Activated CD4-positive, alpha-beta T cell treated with anti-CD3 and anti-CD28 coated beads, Interleukin-2, Interleukin-6, amounts not matched to agents 100 ng/mL and 50 ng/mL, durations not matched to agents 16 hours and 8 hours (primary cell): Measurements from ENCODE around the gene GGA2.
"Not testable (repeated sequence)": the region's sequence is repeated elsewhere in the genome, so short reads cannot be mapped to it uniquely, and the experiment has no call there.

ENCODE experiments used
- DNase-seq: peaks from one replicate; pipeline ENCODE4 v3.0.0-alpha.2; 2020

The GGA2 gene

DNA sequence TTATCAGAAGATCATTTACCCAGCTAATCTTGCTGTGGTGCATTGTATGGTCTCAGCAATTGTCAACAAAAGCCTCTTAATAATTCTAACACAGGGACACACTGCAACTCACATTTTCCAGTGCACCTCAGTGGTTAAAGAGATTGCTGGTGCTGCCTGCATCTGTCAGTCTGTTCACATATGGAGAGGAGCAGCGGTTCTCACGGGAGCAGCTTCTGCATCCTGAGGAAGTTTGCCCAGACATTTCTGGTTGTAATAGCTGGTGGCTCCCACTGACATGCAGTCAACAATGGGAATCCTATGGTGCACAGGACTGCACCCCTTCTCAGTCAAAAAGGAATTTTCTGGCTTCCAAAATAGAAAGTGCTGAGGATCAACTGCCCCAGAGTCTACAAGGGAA, 7.8 kb downstream of the GGA2 start:
- no peak for DNase-seq

DNA sequence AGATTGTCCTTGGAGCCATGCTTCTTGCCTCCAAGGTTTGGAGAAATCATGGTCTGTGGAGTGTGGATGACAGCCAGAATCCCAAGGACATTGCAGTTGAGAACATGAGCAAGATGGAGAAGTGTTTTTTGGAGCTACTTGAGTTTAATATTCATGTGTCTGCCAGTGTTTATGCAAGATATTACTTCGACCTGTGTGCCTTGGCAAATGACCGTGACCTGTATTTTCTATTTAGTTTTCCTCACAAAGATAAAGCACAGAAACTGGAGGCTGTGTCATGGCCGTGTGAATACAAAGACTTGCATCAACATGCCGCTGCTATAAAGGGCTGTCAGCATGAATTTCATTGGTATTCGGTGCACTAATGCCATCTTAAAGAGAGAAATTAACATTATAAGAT, 9.0 kb downstream of the GGA2 start:
- DNase-seq: no peak

DNA sequence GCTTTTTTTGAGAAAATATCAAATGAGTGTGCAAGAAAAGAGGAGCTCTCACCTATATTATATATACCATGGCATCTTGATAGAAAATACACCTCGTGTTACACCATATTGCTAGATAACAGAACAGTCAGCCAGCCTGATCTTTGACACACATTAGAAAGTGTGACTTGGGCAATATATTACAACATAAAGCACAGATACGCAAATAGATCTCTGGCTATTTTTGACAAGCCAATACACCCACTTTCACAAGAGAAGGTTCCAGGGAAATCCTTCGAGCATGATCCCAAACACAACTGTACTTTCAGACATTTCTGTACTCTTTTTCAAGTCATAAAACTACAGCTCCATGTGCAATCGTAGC, 9.4 kb downstream of the GGA2 start:
- no peak for DNase-seq

DNA sequence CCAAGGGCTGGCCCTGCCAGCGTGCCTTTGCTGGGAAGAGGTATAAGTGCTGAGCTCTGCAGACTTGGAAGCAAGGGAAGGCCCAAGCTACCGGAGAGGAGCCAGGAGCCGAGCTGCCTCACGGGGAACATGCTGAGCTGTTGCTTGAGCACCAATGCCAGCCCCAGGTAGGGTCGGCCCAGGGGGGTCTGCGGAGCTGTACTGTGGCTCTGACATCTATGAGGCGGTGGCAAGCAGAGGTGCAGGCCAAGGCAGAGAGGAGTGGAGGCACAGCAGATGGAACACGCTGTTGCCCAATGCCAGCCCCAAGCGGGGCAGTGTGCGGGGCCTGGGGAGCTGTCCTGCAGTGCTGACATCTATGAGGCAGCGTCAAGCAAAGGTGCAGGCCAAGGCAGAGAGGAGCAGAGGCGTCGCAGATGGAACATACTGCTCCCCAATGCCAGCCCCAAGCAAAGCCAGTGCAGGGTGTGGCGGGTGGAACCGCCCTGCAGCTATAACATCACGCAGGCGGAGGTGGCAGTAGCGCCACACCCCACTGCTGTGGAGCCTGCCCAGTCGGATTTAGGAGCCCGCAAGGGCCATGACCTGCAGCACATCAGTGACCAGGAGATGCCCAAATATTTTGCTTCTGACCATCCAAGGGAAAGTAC, 10.0 kb downstream of the GGA2 start:
- DNase-seq: no peak

DNA sequence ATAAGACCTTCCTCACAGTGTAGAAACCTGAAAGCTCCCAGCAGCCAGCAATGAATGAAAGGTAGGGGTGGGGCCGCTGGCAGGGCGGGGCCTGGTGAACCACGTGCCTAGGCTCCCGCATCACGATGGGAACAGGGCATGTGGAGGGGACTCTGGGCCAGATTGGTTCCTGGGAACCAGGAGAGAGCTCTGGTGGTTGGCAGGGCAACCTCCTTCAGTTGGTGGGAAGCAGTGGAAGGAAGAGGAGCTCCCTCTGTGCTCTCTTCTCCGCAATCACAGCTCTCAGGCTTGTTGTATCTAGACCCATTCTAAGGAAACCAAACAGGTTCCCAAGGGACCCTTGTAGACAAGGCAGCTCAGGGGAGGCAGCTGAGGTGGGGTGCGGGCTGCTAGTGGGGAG, 10.5 kb downstream of the GGA2 start:
- DNase-seq: no peak

DNA sequence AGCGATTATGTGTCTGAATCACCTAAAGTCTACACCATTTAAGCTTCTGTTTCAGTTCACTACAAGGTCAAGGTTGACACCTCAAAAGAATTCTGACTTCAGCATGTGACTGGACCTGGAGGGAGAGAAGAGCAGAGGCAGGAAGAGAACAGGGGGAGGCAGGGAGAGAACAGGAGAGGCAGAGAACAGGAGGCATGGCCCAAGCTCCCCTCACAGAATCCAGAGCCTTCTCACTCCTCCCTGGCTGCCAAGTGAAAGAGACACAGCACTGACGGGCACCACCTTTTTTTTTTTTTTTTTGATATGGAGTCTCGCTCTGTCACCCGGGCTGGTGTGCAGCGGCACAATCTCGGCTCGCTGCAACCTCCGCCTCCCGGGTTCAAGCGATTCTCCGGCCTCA, 11.4 kb downstream of the GGA2 start:
- DNase-seq: no peak

DNA sequence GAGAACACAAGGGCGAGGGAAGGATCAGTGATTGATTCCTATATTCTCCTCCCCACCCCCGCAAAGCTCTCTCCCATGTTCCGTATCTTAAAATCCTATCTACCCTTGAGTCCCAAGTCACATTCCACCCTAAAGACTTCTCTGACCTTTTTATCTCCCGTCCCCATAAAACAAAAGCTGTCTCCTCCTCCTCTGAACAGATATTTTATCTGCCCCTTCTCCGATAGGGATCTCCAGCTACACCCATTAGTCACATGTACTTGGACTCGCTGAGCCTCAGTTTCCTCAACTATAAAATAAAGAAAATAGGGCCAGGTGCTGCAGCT, 12.8 kb downstream of the GGA2 start:
- no peak for DNase-seq

DNA sequence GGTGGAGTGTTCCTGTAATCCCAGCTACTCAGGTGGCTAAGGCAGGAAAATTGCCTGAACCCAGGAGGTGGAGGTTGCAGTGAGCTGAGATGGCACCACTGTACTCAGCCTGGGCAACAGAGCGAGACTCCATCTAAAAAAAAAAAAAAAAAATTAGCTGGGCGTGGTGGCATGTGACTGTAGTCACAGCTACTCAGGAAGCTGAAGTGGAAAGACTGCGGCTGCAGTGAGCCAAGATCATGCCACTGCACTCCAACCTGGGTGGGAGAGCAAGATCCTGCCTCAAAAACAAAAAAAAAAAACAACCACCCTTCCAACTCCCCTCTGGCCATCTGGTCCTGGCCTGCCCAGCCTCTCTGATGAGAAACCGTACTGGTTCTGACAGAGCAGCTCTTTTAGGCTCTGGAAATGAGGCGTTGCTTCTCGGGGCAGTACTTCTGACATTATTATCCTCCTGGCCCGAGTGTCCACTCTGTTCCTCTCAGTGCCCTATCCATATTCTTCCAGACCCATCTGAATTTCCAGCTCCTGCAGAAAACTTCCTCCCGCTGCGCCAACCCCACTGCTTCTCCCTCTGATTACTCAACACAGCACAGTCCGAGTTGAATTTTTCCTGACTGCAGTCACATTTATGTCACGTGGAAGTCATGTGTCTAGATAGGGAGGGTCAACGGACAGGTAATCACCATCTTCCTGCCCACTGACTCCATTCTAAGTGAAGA, 13.3 kb downstream of the GGA2 start:
- no peak for DNase-seq

DNA sequence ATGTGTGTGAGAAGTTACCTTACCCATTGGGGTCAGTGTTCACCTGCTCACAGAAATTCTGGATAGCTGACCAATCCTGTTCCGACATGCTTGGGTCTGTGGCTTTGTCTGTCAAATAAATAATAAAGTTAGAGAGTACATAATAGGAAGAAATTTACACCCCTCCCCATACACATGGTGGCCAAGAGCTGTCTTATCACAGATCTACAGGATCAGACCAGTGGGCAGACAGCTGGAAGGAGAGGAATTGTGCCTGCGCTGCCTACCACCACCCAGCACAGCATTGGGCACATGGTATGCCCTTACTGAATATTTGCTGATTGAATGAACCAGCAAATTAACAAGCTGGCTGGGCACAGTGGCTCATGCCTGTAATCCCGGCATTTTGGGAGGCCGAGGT, 14.6 kb downstream of the GGA2 start:
- no peak for DNase-seq

DNA sequence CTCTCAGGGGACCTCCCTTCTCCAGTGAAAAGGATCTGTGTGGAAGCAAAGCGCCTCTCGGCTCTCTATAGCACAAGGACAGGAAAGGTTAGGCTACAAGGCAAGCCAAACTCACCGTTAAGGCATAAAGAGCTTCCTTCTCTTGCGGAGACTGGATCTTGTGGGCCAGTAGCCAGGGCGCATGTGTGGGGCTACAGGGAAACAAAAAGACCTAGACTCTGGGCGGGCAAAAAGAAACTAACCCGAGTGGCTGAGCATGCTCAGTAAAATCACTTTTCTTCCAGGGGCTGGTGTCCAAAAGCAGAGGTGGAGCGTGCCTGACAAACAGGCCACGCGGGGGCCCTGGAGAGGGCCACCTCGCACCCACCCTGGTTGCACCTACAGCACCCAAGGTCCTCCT, 16.1 kb downstream of the GGA2 start:
- no peak for DNase-seq

DNA sequence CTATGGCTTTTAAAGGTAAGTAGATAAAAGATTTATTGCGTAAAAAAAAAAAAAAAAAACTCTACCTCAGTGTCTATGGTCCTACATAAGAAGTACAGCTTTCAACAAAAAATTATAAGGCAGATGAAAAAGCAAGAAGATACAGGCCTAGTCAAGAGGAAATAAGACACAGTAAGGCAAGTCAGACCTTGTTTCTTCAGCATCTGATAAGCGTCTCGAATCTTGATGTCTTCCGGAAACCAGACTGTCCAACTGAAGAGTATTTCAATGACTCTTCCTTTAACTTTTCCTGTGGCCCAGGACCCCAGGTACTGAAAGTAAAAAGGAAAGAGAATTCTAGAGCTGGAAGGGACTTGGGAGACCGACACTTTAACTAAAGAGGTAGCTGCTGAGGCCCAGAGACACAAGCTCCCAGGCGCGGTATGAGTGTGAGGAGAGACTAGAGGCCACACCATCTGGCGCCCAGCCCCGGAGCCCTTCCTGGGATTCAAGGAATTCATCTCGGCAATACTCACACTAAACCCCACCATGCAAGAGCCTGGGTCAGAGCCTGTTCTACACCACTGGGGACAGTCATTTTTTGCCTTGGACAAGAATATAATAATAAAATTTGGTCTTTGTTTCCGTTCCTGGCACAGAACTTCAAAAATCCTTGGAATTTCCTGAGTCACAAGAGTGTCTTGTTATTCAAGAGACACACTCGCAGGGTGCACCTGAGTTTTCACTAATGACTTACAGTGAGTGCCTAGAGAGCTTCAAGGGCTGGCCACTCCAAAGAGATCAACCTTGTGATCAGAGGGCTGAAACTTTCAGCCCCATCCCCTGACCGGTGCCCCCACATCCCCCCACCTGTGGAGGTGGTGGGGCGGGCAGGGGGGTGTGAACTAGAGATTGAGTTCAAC, 18.6 kb downstream of the GGA2 start:
- no peak for DNase-seq

DNA sequence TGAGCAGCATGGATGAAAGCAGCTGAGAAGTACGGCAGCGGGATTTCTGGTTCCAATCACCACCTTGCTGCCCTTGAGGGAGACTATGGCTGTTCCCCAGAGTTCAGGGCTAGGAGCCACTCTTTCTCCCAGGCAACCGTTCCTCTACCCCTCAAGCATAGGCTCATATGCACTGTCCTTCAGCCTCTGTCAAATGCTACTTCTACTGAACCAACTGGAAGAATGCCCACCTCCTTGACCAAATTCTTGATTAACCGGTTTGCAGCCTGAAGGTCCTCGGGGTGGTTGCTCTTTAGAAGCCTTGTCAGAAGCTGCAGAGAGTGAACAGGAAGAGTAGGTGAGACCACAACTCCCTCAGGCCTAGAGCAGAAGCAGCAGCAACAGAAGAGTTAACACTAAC, 23.8 kb downstream of the GGA2 start:
- no peak for DNase-seq

DNA sequence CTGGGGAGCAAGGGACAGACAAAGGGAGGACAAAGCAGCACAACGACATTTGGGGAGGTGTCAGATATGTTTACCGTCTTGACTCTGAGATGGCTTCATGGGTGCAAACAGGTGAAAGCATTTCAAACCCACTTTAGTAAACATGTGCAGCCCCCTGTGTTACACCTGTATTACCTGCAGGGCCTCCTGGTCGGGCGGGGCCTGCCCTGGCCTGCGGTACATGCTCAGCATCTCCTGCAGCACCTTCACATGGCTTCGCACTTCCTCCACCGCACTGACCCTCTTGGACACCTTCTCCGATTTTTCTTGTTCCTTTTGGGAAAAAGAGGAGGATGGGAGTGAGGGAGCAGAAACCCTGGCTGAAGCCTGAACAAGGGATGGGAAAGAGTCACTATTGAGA, 24.5 kb downstream of the GGA2 start:
- DNase-seq: no peak

DNA sequence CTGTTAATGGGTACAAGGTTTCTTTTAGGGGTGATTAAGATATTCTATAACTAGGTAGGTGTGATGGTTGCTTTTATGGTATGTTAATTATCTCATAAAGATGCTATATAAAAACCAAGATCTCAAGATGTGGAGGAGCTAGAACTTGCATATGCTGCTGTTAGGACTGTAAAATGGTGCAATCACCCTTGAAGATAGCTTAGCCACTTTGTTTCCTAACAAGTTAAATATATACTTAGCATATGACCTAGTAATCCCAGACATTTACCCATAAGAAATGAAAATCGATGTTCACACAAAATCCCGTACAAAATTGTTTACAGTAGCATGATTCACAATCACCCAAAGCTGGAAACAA, 25.1 kb downstream of the GGA2 start:
- no peak for DNase-seq

DNA sequence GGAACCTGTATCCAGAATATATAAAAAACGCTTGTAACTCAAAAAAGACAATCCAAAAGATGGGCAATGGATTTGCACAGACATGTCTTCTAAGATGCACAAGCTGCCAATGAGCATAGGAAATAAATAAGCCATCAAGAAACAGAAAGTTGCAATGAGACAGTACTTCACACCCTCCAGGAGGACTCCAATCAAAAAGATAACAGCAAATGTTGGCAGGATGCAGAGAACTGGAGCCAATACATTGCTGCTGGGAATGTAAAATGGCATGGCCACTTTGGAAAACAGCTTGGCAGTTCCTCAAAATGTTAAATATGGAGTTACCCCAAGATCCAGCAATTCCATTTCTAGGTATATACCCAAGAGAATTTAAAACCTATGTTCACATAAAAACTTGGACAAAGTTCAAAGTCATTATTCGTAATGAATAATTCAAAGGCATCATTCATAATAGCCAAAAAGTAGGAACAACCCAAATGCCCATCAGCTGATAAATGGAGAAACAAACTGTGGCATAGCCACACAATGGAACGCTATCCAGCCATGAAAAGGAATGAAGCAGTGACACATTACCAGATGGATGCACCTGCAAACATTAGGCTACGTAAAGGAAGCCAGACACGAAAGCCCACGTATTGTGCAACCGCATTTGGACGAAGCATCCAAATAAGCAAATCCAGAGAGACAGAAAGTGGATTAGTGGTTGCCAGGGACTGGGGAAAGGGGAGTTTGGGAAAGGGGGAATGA, 25.6 kb downstream of the GGA2 start:
- no peak for DNase-seq

DNA sequence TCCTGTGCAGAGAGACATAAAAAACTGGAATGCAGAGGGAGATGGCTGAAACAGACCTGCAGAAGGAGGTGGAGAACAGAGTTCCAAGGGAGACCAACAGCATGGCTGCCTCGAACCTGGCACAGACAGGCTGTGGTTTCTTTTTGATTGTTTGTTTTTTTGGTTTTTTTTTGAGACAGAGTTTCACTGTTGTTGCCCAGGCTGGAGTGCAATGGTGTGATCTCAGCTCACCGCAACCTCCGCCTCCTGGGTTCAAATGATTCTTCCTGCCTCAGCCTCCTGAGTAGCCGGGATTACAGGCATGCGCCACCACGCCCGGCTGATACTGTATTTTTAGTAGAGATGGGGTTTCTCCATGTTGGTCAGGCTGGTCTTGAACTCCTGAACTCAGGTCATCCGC, 26.8 kb downstream of the GGA2 start:
- DNase-seq: not testable (repeated sequence)

DNA sequence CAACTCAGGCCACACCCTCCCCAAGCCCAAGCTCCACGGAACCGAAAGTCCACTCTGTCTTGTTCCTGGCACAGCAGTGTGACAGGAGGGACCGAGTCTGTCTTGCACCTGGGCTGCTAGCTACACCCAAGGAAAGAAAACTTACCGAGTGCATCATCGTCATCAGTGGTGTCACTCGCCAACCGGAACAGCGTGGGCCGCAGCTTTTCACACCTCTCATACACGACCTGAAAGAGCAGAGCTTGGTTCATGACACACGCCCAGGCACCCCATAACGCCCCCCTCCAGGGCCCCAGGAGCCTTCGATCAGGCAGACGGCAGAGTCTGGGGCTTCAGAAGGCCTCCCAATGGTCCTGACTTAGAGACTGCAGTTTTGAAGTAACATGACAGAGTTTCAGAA, 27.5 kb downstream of the GGA2 start:
- DNase-seq: peak; percentile 5

DNA sequence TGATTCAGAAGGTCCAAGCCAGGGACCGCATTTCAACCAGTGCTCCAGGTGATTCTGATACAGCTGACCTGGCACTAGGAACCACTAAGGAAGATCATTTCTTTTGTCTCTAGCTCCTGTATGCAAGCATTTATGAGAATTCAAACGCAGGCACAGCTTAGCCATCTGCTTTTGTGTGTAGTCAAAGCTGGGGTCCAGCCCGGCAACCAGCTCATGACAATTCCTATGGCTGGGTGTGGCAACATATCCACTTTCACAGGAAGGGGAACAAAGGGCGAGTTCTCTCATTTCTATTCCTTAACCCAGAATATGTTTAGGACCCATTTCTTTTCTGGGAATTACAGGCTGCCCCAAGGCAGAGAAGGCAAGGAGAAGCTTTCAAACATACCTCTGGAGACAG, 30.0 kb downstream of the GGA2 start:
- DNase-seq: no peak

DNA sequence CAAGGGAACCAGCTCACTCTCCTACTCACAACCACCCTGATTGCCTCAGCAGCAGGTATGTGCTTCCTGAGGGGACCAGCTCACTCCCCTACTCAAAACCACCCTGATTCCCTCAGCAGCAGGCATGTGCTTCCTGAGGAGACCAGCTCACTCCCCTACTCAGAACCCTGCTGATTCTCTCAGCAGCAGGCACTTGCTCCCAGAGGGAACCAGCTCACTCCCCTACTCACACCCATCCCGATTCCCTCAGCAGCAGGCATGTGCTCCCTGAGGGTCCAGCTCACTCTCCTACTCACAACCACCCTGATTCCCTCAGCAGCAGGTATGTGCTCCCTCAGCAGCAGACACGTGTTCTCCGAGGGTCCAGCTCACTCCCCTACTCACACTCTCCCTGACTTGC, 31.2 kb downstream of the GGA2 start:
- no peak for DNase-seq

DNA sequence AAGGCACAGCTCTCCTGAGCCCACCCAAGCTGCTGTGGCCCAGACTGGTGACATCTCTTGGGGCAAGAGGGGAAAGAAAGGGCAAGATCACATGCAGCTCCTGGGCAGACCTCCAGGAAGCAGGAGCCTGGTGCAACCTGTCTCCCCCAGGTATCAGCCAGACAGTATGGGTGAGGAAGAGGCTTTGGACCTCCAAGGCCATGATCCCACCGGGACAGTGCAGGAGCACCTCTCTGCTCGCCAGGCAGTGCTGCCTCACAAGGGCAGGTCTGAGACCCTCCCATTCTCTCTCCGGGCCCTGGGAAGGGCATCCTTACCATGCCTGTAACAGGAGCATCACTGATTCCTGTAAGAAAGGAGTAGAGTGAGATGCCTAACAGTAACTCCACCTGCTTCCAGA, 31.7 kb downstream of the GGA2 start:
- DNase-seq: no peak

DNA sequence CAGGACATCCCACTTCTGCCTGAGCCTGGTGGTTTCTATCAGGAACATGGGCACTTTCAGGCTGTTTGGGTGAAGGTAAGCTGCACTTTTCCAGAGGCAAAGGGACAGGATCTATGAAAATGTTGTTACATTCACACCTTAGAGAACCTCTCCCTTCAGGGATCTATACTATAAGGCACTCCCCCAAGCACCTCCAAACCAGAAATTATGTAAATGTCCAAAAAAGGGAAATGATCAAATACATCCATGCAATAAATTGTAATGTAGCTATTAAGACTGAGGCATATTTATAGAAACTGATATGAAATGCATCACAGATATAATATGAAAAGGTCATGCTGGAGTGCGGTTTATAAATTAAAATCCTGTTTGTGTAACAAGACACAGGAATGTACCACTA, 34.0 kb downstream of the GGA2 start:
- no peak for DNase-seq

DNA sequence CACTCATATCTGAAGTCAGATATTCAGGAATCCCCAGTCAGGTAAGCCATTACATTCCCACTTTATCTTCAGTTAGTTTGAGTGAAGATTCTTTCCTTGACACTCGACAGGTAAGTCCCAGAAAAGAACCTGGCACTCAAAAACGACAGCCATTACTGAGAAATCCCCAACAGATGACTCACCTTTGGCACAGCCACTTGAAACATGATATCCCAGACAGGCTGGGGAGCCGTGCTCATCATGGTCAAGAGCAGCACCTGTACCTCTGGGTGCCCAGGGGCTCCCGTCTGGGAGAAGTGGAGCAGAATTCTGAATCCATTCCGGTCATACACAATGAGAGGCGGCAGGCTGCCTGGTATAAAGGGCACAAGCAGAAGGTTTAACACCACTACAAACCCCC, 40.5 kb downstream of the GGA2 start:
- no peak for DNase-seq

DNA sequence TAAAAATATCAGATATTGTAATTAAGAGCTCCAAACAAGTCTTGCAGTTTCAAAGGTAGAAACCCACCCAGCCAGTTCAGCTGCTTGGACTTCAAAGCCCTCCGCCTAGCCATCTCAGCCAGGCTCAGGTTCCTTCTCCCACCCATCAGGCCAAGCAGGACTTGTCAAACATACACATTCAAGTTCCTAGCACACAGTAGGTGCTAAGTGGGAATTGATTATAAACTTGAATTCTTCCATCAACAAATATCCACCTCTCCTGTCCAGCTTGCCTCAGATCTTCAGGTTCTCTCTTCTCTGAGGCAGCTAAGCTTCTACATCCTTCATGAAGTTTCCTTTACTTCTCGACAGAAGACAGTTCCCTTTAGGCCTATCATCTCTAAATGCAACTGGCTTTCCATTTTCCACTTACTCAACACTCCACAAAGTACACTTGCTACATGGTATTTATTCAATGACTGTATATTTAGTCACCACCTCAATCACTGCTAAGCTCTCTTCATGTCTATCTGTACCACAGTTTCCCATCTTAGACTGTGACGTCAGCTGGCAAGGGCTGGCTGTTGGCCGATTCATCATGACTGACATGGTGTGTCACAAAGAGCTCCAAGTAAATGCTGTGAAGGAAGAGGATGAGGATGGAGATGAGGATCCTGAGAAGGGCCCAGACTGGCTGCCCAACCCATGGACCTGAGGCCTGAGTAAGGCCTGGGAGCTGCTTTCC, 44.0 kb downstream of the GGA2 start:
- no peak for DNase-seq
